Esophagus muscularis mucosa (tissue), 4 donors: ENCODE data around the gene HSPA1L.
"Not testable (repeated sequence)": the region's sequence is repeated elsewhere in the genome, so short reads cannot be mapped to it uniquely, and the experiment has no call there.

Source experiments
- CTCF ChIP-seq, 3 experiments: fragments of 200-600 bp in 2 of 3; fragments of 450-650 bp in 1 of 3; sonication (generic) in 2 of 3; IDR thresholded peaks; one replicate each; pipeline ENCODE4 v1.5.1; 2017 to 2019; ENCODE audit warnings: antibody characterized with exemption in 3 of 3, mild to moderate bottlenecking in 2 of 3, moderate library complexity in 1 of 3
- EP300 ChIP-seq: sonication (generic); formaldehyde crosslinking; IDR thresholded peaks from one replicate; pipeline ENCODE4 v1.6.1; 2017; ENCODE audit warnings: antibody characterized with exemption
- POLR2A ChIP-seq: fragments of 450-650 bp; IDR thresholded peaks from one replicate; pipeline ENCODE4 v1.6.1; 2017; ENCODE audit warnings: antibody characterized with exemption, moderate library complexity, mild to moderate bottlenecking, low read depth
- POLR2AphosphoS5 ChIP-seq, 2 donors: sonication (generic); formaldehyde crosslinking; IDR thresholded peaks; one replicate each; pipeline ENCODE4 v1.6.1; 2017; ENCODE audit warnings: antibody characterized with exemption in 2 of 2

- not testable (repeated sequence) for TF ChIP-seq CTCF (IDR thresholded peaks at IDR 0.05); POLR2A; EP300
- TF ChIP-seq POLR2AphosphoS5 (IDR thresholded peaks at IDR 0.05) = peak in 1 of 2 donors; percentile 49
These were observed 2.9 kb upstream of the HSPA1L start for GRCh38 chr6:31817929-31818511.
